Smooth muscle cell (in vitro differentiated cells): ENCODE results near the gene EDA. TPM values are rescaled to one million over a fixed set of nuclear protein-coding genes. Genes with fewer than 3 reads are reported as not detected.

Source experiments
- DNase-seq: peaks from one replicate; lab custom pipeline; 2025; ENCODE audit not compliant: unreplicated experiment; lab: John Stamatoyannopoulos, UW
- H2AFZ ChIP-seq: fragments of 200-600 bp; sonication (generic); 2 replicates; pipeline ENCODE4 v1.6.0; 2016; ENCODE audit warnings: antibody characterized with exemption, low read depth, mild to moderate bottlenecking
- H3F3A ChIP-seq: fragments of 200-600 bp; sonication (generic); 2 replicates; pipeline ENCODE4 v1.6.0; 2017; ENCODE audit warnings: antibody characterized with exemption, low read depth
- H3K27ac ChIP-seq: fragments of 200-600 bp; sonication (generic); 2 replicates; pipeline ENCODE4 v1.5.1; 2016; ENCODE audit warnings: low read depth, mild to moderate bottlenecking
- H3K27me3 ChIP-seq: fragments of 200-600 bp; sonication (generic); 2 replicates; pipeline ENCODE4 v1.6.1; 2016; ENCODE audit warnings: low read depth, mild to moderate bottlenecking
- H3K36me3 ChIP-seq: fragments of 200-600 bp; sonication (generic); 2 replicates; pipeline ENCODE4 v1.5.1; 2016; ENCODE audit warnings: low read depth
- H3K4me1 ChIP-seq: fragments of 200-600 bp; sonication (generic); 2 replicates; pipeline ENCODE4 v1.5.1; 2016; ENCODE audit warnings: low read depth
- H3K4me2 ChIP-seq: fragments of 200-600 bp; sonication (generic); 2 replicates; pipeline ENCODE4 v1.6.0; 2016; ENCODE audit warnings: mild to moderate bottlenecking
- H3K4me3 ChIP-seq: fragments of 200-600 bp; sonication (generic); 2 replicates; pipeline ENCODE4 v1.5.1; 2016; ENCODE audit warnings: mild to moderate bottlenecking
- H3K79me2 ChIP-seq: fragments of 200-600 bp; sonication (generic); 2 replicates; pipeline ENCODE4 v1.6.0; 2016; ENCODE audit warnings: low read depth, mild to moderate bottlenecking
- H3K9ac ChIP-seq: fragments of 200-600 bp; sonication (generic); 2 replicates; pipeline ENCODE4 v1.6.0; 2016; ENCODE audit warnings: low read depth
- H3K9me3 ChIP-seq: fragments of 200-600 bp; sonication (generic); replicated peaks from 2 replicates; pipeline ENCODE4 v1.5.1; 2016; ENCODE audit warnings: low read depth
- H4K20me1 ChIP-seq: fragments of 200-600 bp; sonication (generic); 2 replicates; pipeline ENCODE4 v1.6.0; 2016; ENCODE audit warnings: low read depth
- WGBS: methylation state at CpG from one replicate; pipeline ENCODE4 v1.1.7; 2016; ENCODE audit warnings: low lambda C conversion rate; 5-methylcytosine and 5-hydroxymethylcytosine counted together
- polyA plus RNA-seq: library from polyadenylated mRNA; unstranded; fragments of >200 nt; fragmentation: Nextera tagmentation; extraction: Ambion mirVana; gene quantifications from 2 replicates; pipeline ENCODE4 v1.2.1, GENCODE V29; 2016
- total RNA-seq: library from RNA; depleted of rRNA; stranded (reverse); fragments of >200 nt; gene quantifications from 2 replicates; pipeline ENCODE4 v1.2.3, GENCODE V29; 2014
- TF ChIP-seq, protein P1 (sequence below): fragments of 200-600 bp; sonication (generic); IDR thresholded peaks from 2 replicates; pipeline ENCODE4 v1.5.1; 2017; ENCODE audit warnings: borderline replicate concordance, mild to moderate bottlenecking, antibody characterized with exemption; ENCODE audit not compliant: insufficient read depth, poor library complexity, severe bottlenecking

The EDA gene
- total and polyA plus RNA-seq, 2 experiments from 2014 or later: 2.0 TPM; not detected in 1

DNA sequence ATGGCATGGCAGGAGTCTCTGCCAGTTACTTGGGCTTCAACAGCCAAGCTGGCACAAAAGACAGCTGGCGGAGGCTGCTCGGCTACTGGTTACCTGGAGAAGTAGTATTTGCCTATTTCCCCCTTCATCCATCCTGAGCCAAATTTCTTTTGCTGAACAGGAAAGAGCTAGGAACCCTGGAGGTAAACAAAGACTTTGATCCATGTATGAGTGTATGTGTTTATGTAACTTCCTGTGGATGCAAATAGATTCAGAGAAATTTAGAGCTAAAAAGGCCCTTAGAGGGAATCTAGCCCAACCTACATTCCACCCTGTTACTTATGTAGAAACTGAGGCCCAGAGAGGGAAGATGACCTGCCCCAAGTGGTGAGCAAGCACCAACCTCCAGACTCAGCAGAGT, 422.6 kb downstream of the EDA start:
- no peaks in the 10 kb centered on the region for H3F3A ChIP-seq
- no peak overlapping the region for H2AFZ ChIP-seq
- H4K20me1 ChIP-seq: no peaks in the 10 kb centered on the region
- no peaks in the 10 kb centered on the region for H3K79me2 ChIP-seq
- H3K27ac ChIP-seq: no peak overlapping the region
- H3K4me3 ChIP-seq: no peak overlapping the region
- no peaks in the 10 kb centered on the region for H3K4me1 ChIP-seq
- no peak overlapping the region for H3K4me2 ChIP-seq
- H3K9me3 ChIP-seq: no peaks in the 10 kb centered on the region
- H3K27me3 ChIP-seq: no peaks in the 10 kb centered on the region
- no peak overlapping the region for H3K9ac ChIP-seq
- no peaks in the 10 kb centered on the region for H3K36me3 ChIP-seq
- 80% methylated on average over 2 of the region's 2 CpGs for WGBS
- TF ChIP-seq, protein P1, sequence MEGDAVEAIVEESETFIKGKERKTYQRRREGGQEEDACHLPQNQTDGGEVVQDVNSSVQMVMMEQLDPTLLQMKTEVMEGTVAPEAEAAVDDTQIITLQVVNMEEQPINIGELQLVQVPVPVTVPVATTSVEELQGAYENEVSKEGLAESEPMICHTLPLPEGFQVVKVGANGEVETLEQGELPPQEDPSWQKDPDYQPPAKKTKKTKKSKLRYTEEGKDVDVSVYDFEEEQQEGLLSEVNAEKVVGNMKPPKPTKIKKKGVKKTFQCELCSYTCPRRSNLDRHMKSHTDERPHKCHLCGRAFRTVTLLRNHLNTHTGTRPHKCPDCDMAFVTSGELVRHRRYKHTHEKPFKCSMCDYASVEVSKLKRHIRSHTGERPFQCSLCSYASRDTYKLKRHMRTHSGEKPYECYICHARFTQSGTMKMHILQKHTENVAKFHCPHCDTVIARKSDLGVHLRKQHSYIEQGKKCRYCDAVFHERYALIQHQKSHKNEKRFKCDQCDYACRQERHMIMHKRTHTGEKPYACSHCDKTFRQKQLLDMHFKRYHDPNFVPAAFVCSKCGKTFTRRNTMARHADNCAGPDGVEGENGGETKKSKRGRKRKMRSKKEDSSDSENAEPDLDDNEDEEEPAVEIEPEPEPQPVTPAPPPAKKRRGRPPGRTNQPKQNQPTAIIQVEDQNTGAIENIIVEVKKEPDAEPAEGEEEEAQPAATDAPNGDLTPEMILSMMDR: no peak
- no peak for DNase-seq

- no peak for DNase-seq
- no peak overlapping the region for H3K27ac ChIP-seq
- H4K20me1 ChIP-seq: no peaks in the 10 kb centered on the region
- 70% methylated on average over 1 of the region's 1 CpG for WGBS
- H3K36me3 ChIP-seq: no peaks in the 10 kb centered on the region
- H3K9ac ChIP-seq: no peak overlapping the region
- no peak overlapping the region for H3K4me3 ChIP-seq
- no peak overlapping the region for H2AFZ ChIP-seq
- H3K9me3 ChIP-seq: no peaks in the 10 kb centered on the region
- H3K27me3 ChIP-seq: no peaks in the 10 kb centered on the region
- H3F3A ChIP-seq: no peaks in the 10 kb centered on the region
- TF ChIP-seq, protein P1: no peak
- H3K4me2 ChIP-seq: no peak overlapping the region
- no peaks in the 10 kb centered on the region for H3K79me2 ChIP-seq
- H3K4me1 ChIP-seq: no peaks in the 10 kb centered on the region
These were observed 423.0 kb downstream of the EDA start for GRCh38 chrX:70038951-70039350.

- Histone ChIP-seq H3K27ac (no peak overlapping the region), H3F3A (no peaks in the 10 kb centered on the region), H2AFZ (no peak overlapping the region), H3K4me3 (no peak overlapping the region), H3K9me3 (no peaks in the 10 kb centered on the region), H3K9ac (no peak overlapping the region), H3K27me3 (no peaks in the 10 kb centered on the region), H4K20me1 (no peaks in the 10 kb centered on the region), H3K4me1 (no peaks in the 10 kb centered on the region), H3K36me3 (no peaks in the 10 kb centered on the region), H3K79me2 (no peaks in the 10 kb centered on the region), H3K4me2 (no peak overlapping the region)
- WGBS: 70% methylated on average over 2 of the region's 2 CpGs
- DNase-seq: no peak
- TF ChIP-seq, protein P1: no peak
These were observed 423.8 kb downstream of the EDA start for GRCh38 chrX:70039758-70040157.

GRCh38 chrX:70041993-70042392, 426.1 kb downstream of the EDA start:
- Histone ChIP-seq H3K27ac (no peak overlapping the region), H4K20me1 (no peaks in the 10 kb centered on the region), H3F3A (no peaks in the 10 kb centered on the region), H2AFZ (no peak overlapping the region), H3K4me3 (no peak overlapping the region), H3K27me3 (no peaks in the 10 kb centered on the region), H3K79me2 (no peaks in the 10 kb centered on the region), H3K36me3 (no peaks in the 10 kb centered on the region), H3K4me1 (no peaks in the 10 kb centered on the region), H3K9ac (no peak overlapping the region), H3K9me3 (no peaks in the 10 kb centered on the region), H3K4me2 (no peak overlapping the region)
- no peak for DNase-seq
- WGBS: 85% methylated on average over 6 of the region's 6 CpGs
- TF ChIP-seq, protein P1: no peak
